Stimulated activated CD8-positive, alpha-beta memory T cell treated with anti-CD3 and anti-CD28 coated beads, Interleukin-7, amount 100 ng/mL, for 48 hours (primary cell): ENCODE measurements around the gene GYG1.

Experiments used
- DNase-seq, 2 donors: peaks; one replicate each; pipeline ENCODE4 v3.0.0-alpha.2; 2020; ENCODE audit warnings: low read depth in 1 of 2; ENCODE audit errors: extremely low read depth in 1 of 2

The GYG1 gene

DNA sequence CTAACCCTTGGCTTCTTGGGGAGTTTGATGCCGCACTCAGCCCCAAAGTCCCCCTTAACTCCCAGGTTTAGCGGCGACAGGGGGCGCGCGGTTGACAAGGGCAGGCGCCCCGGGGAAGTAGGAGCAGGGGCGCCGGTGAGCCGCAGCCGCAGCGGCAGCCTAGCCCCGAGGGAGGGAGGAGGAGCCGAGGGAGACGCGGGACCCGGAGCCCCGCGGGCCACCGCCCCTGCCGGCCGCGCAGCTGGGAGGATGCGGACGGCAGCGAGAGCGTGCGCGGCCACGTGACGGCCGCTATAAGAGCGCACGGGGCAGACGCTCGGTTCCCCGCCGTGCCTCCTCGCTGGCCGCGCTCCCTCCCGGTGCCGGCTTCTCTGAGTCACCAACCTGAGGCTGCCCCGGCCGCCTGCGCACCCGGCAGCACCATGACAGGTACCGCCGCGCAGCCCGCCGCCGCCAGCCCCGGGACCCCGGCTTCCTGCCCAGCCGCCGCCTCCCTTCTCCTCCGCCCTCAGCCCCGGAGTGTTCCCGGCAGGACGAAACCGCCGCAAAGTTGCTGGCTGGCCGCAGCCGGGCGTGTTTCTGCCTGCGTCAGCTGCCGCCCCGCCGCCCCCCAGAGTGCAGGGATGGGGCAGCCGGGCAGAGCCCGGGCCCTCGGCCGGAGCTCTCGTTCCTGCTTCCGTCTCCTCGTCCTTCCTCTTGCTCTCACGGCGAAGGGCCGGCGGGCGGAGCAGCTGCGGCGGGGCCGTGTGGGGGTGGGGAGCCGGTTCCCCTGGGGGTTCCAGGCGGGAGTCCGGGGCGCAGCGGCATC, at the start of gene GYG1:
TSS of gene GYG1 (plus strand) at position 322 of the 808 bp plus-strand sequence. CDS start at position 423, 101 bp downstream.
- DNase-seq = peak; percentile 62 to 68

DNA sequence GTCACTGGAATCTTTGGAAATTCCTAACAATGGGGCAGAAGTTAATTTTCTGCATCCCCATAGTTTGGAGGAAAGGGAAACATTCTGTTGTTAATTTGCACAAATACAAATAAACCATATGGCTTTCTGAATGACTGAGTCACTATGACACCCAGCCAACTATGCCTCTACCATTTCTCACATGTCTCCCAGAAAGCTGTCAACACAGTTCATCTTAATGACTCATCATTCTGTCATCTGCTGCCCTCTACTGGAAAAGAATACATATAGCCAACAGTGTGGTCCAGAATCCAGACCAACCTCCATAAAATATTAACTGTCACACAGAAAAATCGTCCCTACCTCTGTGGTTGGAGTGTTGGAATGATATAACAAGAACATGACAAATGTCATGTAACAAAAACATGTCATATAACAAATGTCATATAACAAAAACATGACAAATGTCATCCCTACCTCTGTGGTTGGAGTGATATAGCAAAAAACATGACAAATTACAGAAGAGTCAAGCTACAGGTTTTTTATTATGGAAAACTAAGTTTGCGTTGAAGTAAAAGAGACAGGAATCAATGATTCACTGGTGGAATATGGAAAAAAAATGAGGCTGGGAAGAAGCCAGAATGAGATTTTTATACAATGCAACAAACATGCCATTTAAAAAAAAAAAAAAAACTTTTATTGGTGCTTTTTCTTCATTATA, 47.7 kb upstream of the GYG1 start:
- DNase-seq = no peak

GRCh38 chr3:148945116-148945515, 46.2 kb upstream of the GYG1 start:
- no peak for DNase-seq

DNA sequence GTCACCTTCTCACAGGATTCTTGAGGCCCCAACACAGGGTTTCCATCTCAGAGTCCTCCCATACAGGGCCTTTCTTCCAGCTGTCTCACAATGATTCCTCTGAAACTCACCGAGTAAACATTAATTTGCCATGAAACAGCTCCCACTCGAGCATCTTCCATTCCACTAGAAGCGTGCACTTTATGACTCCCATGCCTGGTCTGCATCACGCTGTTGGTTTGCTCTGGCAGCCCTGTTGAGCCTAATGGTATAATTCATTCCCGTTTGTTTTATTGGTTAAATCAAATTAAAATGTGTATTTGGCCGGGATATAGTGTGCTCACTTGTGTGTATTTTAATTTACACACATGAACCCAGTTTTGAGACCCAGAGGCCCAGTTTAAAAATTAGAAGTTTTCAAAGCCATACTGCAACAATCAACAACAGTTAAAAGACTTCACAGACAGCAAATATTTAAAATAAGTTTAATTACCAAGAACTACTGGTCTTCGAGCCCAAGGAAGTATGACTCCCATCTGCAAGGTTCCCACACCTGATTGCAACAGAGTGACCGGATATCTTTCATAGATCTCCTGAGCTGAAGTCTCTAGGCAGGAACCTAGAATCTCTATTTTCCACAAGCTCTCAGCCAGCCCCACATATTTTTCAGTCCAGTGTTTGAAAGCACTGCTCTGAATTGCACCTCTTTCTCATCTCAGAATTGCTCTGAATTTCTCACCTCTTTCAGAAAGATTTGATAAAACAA, 42.3 kb upstream of the GYG1 start:
- no peak for DNase-seq

- no peak for DNase-seq
These were observed 40.5 kb upstream of the GYG1 start for GRCh38 chr3:148950806-148951205.

DNA sequence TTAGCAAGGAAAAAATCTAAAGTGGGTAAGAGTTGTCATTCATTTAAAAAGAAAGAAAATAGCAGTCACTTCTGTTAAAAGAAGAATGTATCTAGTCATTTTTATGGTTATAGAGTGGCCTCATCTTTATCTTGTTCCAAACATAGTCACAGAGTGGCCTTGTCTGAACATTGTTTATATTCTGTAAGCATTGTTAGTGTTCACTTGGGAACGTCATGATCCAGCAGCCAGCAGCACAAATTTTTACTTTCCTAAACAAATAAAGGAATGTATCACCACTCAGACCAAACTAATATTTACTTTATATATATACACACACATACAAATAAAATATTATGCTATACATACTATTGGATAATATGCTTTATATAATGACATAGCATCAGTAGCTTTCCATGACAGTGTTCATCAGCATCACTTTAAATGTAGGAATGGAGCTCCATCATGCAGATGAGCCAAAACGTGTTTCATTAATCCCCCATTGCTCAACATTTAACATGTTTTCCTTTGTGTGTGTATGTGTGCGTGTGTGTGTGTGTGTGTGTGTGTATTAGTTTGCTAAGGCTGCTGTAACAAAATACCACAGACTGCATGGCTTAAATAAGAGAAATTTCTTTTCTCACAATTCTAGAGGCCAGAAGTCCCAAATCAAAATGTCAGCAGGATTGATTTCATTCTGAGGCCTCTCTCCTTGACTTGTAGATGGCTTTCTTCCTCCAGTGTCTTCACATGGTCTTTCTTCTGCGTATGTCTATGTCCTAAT, 39.6 kb upstream of the GYG1 start:
- DNase-seq = no peak

GRCh38 chr3:148953094-148953493, 38.2 kb upstream of the GYG1 start:
- DNase-seq = no peak

- no peak for DNase-seq
These were observed 36.4 kb upstream of the GYG1 start for GRCh38 chr3:148954981-148955380.

GRCh38 chr3:148955544-148956346, 35.6 kb upstream of the GYG1 start:
- no peak for DNase-seq

DNA sequence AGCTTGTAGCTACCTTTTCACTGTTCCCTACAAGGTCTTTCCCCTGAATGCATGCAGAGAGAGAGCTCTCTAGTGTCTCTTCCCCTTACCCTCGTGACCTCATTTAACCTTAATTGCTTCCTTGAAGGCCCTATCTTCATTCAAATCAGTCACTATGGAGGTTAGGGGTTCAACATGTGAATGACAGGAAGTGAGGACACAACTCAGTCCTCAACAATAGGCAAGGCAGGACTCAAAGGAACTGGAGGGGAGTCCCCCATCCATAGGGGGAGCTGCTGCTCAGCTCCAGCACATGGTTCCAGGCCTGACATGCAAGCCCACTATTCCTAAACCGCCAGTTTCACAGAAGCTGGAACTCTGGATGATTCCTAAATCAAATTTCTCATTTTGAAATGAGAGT, 33.8 kb upstream of the GYG1 start:
- no peak for DNase-seq

DNA sequence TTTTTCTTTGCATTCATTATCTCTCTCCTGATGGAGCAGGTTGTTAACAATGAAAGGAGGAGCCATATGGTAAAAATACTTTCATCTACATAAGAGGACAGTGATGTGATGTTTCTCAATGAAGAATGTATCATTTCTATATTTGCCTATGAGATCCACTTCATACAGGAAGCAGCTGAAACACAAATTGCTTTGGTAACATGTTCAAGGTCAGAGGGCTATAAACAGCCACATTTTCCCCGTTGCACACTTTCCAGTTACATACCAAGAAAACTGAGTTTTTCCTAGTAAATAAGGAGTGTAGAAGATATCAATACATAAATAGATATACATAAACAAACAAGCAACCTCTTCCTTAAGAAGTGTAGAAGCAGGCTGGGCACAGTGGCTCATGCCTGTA, 32.6 kb upstream of the GYG1 start:
- DNase-seq = no peak

GRCh38 chr3:148962513-148962912, 28.8 kb upstream of the GYG1 start:
- DNase-seq = no peak

GRCh38 chr3:148964809-148965208, 26.5 kb upstream of the GYG1 start:
- DNase-seq = no peak

- DNase-seq = no peak
These were observed 23.0 kb upstream of the GYG1 start for GRCh38 chr3:148968321-148968720.

GRCh38 chr3:148970271-148970670, 21.1 kb upstream of the GYG1 start:
- DNase-seq = no peak

GRCh38 chr3:148971401-148972163, 19.8 kb upstream of the GYG1 start:
- no peak for DNase-seq

- DNase-seq = no peak
These were observed 16.6 kb upstream of the GYG1 start for GRCh38 chr3:148974726-148975125.

DNA sequence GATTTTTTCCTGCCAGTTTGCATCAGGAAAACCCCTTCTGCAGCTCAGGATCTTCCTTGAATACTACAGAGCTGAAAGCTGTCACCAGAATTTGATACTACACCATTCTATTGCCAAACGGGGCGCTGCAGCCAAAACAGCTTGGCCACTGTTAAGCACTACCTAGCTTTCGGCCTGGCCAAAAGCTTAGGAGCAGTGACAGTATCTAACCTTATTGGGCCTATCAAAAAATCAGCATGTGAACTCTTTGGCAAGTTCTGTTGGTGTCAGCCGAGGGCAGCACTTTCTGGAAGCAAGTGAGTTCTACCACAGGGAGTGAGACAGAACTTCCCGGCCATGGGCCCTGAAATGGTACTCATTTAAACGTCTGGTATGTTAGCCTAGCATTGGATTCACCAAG, 16.1 kb upstream of the GYG1 start:
- DNase-seq = no peak

- DNase-seq = no peak
These were observed 15.6 kb upstream of the GYG1 start for GRCh38 chr3:148975696-148976095.
